Epithelial cell of esophagus (primary cell): ENCODE measurements around the gene LIMCH1.
"Not testable (repeated sequence)": the region's sequence is repeated elsewhere in the genome, so short reads cannot be mapped to it uniquely, and the experiment has no call there.

Experiments used
- DNase-seq: peaks from one replicate; pipeline ENCODE4 v3.0.0; 2010; ENCODE audit warnings: low read depth
- H3K4me3 ChIP-seq: 2 replicates; pipeline ENCODE4 v1.5.1; 2011; ENCODE audit warnings: mild to moderate bottlenecking, low read length, control low read depth
- TF ChIP-seq, protein P1 (sequence below): IDR thresholded peaks from 2 replicates; pipeline ENCODE4 v1.5.1; 2011; ENCODE audit warnings: low read depth, mild to moderate bottlenecking, low read length, control low read depth, inconsistent platforms; ENCODE audit not compliant: insufficient read depth; ENCODE audit errors: missing control alignments

LIMCH1 gene

DNA sequence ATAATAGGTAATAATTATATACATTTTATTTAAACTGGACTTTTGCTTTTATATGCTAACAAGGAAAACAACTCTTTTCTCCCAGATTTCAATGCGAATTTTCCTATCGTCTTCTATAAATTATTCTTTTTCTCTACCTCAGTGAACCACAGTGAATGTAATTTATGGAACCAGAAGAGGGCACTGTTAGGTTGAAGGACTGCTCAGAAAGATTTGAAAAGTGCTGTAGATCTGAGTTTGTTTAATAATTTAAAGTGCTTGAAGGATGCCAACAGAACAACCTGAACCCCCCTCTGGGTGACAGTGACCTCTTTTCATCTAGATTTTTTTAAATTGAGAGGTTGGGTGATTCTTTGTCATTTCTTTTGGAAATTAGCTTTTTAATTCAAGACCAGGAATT is 155.7 kb downstream of the LIMCH1 start:
- no peak overlapping the region for H3K4me3 ChIP-seq
- TF ChIP-seq, protein P1, sequence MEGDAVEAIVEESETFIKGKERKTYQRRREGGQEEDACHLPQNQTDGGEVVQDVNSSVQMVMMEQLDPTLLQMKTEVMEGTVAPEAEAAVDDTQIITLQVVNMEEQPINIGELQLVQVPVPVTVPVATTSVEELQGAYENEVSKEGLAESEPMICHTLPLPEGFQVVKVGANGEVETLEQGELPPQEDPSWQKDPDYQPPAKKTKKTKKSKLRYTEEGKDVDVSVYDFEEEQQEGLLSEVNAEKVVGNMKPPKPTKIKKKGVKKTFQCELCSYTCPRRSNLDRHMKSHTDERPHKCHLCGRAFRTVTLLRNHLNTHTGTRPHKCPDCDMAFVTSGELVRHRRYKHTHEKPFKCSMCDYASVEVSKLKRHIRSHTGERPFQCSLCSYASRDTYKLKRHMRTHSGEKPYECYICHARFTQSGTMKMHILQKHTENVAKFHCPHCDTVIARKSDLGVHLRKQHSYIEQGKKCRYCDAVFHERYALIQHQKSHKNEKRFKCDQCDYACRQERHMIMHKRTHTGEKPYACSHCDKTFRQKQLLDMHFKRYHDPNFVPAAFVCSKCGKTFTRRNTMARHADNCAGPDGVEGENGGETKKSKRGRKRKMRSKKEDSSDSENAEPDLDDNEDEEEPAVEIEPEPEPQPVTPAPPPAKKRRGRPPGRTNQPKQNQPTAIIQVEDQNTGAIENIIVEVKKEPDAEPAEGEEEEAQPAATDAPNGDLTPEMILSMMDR = peak; percentile 64
- DNase-seq = peak; percentile 56

DNA sequence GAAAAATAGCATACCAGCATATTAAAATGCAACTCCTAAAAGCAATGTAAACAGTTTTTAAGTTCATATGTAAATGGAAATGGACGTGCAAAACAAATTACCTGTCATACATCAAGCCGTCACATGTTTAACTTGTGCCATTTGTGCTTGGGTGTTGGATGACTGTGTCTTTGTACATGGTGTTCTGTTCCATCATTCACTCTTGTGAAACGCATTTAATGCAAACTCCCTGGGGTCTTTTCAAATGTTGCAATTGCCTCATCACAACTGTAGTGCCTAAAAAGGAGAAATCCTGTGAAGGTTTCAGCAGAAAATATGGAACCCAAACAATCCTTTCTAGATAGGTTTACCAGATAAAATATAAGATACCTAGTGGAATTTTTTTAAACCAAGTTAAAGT is 158.2 kb downstream of the LIMCH1 start:
- H3K4me3 ChIP-seq = no peak overlapping the region
- DNase-seq = no peak
- TF ChIP-seq, protein P1 = no peak

DNA sequence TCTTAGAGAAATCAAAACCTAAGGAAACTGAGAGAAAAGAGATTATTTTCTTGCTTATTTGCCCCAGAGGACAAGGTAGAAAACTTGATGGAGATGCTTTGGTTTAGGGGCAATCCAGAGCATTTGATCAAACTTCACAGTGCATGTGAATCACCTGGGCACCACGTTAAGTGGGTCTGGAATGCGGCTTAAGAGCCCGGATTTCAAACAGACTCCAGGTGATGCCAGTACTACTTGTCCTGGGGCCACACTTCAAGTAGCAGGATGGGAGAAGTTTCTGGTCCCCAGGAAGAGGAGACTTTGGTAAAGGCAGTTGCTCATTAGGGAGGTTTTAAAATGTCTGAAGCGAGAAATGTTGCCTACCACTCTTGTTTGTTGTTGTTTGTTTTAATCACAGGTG is 158.8 kb downstream of the LIMCH1 start:
- DNase-seq = no peak
- no peak overlapping the region for H3K4me3 ChIP-seq
- TF ChIP-seq, protein P1 = no peak

DNA sequence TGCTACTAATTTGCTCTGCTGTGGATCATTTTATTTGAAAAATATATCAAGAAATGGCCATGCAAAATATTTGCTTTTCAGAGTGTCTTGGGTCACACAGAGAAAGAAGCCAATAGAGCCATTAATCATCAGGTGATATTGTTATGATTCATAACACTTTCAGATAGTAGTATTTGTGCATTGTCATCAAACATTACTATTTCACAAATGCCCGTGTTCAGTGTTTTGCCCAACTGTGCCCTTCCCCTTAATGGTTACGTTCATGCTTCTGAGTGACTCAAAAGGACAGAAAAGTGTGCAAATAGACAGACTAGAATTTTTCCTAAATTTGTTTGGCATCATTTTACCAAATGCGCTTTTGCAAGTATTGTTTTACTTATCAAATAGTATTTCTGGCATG is 164.0 kb downstream of the LIMCH1 start:
- no peak overlapping the region for H3K4me3 ChIP-seq
- TF ChIP-seq, protein P1 = no peak
- peak; percentile 62 for DNase-seq

DNA sequence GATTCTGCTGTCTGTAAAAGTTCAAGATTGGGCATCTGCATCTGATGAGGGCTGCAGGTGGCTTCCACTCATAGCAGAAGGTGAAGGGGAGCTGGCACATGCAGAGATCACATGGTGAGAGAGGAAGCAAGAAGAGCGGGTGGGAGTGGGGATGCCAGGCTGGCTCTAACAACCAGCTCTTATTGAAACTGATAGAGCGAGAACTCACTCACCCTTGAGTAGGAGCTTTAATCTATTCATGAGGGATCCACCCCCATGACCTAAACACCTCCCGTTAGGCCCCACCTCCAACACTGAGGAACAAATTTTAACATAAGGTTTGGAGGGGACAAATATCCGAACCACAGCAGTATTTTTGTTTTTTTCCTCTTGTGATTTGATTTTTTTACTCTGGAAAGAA is 164.8 kb downstream of the LIMCH1 start:
- TF ChIP-seq, protein P1 = no peak
- no peak overlapping the region for H3K4me3 ChIP-seq
- no peak for DNase-seq

DNA sequence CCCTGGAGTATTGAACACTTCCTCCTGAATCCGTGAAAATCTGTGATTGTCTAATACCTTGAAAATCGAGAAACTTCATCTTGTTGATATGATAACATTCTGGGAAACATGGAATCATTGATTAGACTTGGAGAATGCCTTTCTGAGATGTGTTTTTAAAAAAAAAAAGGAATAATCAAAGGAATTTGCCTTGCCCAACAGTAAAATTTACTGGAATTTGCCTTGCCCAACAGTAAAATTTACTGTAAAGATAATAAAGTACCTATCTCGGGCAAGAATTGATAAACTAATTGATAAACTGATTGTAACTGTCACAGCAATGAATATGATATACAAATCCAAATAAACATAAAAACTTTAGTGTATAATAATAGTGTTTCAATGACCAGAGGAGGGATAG is 165.8 kb downstream of the LIMCH1 start:
- TF ChIP-seq, protein P1 = no peak
- DNase-seq = no peak
- no peak overlapping the region for H3K4me3 ChIP-seq

DNA sequence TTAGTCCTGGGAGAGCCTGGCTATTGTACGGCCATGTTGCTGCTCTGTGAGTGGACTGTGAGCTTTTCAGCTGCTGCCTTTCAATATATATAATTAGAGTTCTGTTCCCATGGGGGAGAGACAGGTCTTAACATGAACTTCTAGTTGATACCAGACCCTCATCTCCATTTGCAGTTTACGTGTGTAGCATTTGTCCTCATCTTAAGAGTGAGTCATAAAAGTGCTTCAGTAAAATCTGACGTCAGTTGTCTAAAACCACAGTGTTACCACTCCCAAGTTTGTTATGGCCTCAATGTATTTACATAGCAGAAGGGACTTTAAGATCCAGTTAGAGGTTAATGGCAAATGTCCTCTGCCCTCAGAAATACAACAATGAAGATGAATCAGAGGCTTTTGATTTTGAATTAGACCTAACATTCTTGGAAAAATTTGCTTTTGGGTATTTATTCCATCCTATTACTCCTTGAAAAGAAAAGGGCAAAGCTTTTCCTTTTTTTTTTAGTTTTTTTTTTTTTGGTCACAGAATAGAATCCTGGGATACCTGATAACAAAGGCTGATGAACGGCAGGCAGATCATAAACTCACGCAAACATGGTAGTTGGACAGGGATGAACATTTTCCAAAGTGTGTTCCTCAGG is 172.0 kb downstream of the LIMCH1 start:
- H3K4me3 ChIP-seq = no peak overlapping the region
- DNase-seq = peak; percentile 88
- TF ChIP-seq, protein P1 = no peak

DNA sequence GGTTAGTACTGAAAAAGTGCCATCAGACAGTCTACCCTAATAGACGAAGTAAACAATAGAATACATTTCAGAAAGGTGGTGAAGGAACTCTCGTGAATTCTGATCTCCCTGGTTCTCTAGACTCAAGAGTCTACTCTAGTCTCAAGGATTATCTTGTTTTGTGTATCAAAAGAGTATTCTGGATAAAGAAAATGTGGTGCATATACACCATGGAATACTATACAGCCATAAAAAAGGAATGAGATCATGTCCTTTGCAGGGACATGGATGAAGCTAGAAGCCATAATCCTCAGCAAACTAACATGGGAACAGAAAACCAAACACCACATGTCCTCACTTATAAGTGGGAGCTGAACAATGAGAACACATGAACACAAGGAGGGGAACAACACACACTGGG is 173.7 kb downstream of the LIMCH1 start:
- DNase-seq, H3K4me3 ChIP-seq: not testable (repeated sequence)
